NCI-H146 treated with DMSO at 0.1 percent for 48 hours (cell line): ENCODE results near the gene C7orf57.

Source experiments
- DNase-seq: peaks from one replicate; lab custom pipeline; 2025; ENCODE audit not compliant: unreplicated experiment; lab: John Stamatoyannopoulos, UW

Gene C7orf57

GRCh38 chr7:48106906-48107659, 71.7 kb downstream of the C7orf57 start:
- DNase-seq: no peak

GRCh38 chr7:48107926-48108472, 72.7 kb downstream of the C7orf57 start:
- no peak for DNase-seq

- DNase-seq: no peak
Observed at GRCh38 chr7:48108959-48109847, 73.9 kb downstream of the C7orf57 start.

GRCh38 chr7:48109848-48110663, 74.7 kb downstream of the C7orf57 start:
- peak; percentile 25 for DNase-seq

- no peak for DNase-seq
Observed at GRCh38 chr7:48110868-48111267, 75.5 kb downstream of the C7orf57 start.
